Measurements from ENCODE around the gene HS1BP3. TPM values are rescaled to one million over a fixed set of nuclear protein-coding genes. Genes with fewer than 3 reads are reported as not detected.

The HS1BP3 gene
- polyA plus RNA-seq, 1 donor: 10.3 TPM

DNA sequence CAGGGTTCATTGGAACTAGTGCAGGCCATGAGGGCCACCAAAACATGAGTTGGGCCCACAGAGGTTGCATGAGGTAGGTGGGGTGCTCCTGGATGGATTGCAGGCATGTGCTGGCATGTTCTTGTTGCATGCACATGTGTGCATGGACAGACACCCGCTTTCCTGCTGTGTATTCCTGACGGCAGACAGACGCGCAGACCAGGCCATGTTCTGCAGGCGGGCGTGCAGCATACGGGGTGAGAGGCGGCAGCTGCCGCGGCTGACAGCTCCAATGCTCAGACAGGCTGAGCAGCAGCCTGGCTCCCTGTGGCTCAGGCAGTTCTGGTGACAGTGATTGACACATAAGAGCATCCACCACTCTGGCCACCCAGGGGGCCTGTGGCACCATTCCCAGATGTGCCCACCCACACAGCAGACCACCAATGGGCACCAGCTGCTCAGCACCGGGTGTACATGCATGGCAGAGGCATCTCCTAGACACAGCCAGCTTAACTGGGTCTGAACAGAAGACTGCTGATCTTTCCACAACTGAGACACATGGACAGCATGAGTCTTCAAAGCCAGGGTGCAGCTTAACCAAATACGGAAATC is 21.2 kb downstream of the HS1BP3 start:
- no peak for DNase-seq

DNA sequence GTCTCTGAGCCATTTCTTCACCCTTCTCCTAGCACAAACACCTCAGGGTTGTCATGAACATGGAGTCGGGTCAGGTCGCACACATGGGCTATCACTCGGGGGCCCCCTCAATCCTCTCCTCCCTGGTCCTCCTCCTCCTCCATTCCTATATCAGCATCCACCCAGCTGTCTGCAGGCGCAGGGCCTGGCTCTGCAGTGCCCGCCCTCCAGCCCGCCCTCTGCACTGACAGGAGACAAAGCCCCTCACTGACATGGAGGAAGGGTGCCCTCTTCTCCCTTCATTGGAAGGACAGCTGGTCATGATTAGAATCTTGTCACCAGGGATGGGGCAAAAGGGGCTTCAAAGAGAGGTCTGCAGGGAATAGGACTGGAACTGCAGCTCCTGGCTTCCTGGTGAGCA is 21.7 kb downstream of the HS1BP3 start:
- no peak for DNase-seq

DNA sequence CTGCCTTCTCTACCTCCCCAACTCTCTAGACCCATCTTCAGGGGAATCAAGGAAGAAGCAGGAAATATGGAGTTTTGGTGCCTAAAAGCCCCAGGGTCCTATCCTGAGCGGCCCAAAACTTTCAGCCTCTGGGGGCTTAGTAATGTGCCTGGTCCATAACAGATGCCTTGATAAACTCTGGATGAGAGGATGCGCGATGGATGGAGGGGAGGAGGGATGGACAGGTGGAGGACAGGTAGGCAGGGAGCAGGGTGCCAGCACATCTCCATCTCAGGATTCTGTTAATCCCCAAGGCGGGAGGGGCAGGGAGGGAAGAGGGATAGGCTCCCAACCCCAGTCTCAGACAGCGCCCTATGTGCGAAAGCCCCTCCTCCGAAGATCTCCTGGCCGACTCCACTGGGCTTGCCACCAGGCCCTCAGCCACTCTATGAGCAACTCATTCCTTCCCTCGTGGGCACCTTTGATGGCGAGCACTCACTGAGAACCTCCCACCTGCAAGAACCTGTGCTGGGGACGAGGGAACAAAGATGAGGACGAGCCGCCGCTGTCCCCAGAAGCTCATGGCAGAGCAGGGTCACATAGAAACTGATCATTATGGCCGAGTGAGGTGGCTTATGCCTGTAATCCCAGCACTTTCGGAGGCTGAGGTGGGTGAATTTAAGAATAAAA is 23.1 kb downstream of the HS1BP3 start:
- no peak for DNase-seq

DNA sequence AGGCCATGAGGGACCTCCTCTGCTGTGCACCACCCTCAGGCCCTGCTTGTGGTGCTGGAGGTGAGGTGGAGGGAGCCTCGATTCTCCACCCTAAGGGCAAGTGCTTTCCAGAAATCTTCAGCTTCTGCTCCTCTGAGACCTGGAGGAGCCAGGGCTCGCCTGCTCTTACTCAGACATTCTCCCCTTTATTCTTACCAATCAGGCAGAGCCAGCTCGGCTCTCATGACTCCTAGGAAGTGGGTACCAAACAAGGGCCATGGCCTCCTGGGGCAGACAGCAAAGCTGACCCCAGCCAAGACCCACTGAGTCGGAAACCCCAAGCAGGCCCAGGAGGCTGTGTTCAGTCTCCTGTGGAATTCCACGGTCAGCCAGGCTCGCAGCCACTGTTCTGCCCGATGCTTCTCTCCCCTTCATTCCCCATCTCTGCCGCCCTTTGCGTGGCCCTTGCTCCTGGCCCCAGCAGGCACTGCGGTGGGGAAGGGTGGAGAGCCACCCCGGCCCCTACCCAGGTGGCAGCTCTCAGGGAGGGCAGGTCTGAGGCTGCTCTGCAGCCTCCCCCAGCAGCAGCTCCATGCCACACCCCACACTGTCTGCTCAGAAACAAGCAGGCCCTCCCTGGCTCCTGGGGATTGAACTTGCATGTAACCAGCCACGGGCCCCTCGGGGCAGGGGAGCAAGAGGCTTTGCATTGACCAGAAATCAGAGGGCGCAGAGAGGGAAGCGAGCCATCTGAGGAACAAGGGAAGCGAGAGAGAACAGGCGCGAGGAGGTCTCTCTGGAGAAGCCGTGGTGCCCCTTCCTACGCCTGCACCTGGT is 24.0 kb downstream of the HS1BP3 start:
- DNase-seq: no peak

DNA sequence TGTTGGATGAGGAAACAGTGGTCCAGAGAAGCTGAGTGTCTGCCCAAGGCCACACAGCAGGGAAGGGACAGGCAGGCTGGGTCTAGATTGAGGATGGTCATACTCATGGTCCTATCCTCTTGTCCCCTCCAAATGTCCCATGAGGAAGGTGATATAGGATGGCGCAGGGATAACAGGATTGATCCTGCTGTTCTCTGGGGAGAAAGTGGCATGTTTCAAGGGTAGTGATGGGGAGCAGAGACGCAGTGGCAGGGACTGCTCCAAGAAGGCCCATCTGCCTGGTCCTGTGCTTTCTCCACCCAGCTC is 24.6 kb downstream of the HS1BP3 start:
- DNase-seq: no peak

DNA sequence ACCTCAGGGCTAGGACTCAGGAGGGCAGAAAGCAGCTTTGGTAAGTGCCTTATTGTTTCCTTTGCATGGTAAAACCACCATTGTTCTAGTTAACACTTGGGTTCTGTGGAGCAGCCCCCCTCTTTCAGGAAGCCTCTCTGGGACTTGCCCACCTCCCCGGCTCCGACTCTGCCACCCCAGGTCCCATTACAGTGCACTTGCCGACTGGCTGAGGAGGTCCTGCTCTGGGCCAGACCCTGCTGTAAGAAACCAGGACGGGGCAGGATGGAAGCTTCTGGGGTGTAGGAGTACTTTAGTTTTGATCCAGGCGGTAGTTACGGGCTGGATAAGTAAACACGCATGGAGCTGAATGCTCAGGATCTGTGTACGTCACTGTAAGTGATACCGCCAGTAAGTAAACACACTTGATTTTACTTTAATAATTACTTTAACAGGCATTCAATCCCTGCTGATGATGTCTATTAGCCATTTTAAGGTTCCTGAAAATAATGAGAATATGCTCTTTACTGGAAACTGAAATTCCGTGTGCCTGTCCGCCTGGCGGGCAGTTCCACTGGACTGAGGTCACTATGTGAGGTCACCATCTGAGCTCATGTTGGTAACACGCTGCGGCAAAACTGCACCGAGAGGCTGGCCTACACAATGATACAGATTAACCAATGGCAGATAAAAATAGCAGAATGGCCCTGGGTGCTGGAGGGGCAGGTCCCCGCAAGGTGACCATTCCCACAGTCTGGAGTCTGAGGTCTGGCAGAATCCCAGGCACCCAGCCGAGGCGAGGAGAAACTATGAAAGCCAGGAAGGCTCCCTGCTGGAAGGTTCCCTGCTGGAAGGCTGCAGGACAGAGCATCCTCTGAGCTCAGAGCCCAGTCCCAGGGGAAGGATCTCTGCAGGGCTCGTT is 25.2 kb downstream of the HS1BP3 start:
- no peak for DNase-seq

DNA sequence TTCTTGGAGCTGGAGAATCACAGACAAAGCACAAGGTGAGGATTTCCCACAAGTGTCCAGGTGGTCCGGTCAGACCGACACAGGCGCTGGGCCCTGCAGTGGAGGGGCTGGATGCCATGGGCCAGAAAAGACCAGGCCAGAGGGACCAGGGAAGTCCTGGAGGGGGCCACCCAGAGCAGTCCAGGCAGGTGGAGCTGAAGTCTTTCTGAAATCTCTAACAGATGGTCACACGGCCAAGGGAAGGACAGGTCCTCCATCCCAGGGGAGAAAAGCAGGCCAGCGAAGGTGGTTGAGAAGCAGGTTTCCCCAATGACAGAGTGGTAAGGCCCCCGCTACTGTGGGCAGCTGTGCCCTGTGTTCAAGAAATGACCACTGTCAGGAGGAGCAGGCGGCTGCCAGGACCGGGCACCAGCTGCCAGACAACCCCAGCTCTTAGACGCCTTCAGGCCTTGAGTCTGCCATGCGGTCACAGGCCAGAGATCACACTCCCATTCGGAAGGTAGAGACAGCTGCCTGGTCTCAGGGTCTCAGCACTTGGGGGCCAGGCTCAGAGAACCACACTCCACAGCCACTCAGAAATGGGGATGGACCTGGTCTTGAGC is 25.9 kb downstream of the HS1BP3 start:
- no peak for DNase-seq

DNA sequence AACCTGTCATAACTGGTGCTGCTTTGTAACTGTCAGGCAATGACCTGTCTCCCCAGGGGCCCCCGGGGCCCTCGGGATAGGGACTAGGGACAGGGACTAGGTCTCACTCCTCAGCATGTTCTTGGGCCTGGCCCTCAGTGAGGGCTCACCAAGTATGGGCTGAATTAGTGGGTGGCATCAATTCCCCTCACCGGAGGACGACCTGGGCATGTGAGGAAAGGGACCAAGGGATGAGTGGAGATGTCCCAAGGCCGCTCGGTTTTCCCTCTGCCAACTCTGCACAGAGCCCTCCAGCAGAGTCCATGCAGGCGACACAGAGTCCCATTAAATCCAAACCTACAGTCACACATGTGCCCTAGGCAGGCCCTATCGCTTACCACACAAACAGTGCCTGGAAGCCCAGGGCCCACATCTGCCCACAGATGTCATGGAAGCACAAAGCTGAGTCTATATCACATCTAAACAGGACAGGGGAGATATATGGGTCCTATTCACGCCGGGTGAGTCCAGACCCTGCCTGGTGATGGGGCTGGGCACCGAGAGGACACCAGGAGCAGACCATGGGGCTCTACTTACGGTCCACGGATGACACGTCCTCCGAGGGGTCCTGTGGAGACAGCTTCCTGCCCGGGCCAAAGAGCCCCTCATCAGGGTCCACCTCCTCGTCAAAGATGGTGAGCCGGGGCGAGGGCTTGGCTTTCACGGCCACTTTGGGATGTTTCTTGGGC is 26.6 kb downstream of the HS1BP3 start:
- DNase-seq: no peak

DNA sequence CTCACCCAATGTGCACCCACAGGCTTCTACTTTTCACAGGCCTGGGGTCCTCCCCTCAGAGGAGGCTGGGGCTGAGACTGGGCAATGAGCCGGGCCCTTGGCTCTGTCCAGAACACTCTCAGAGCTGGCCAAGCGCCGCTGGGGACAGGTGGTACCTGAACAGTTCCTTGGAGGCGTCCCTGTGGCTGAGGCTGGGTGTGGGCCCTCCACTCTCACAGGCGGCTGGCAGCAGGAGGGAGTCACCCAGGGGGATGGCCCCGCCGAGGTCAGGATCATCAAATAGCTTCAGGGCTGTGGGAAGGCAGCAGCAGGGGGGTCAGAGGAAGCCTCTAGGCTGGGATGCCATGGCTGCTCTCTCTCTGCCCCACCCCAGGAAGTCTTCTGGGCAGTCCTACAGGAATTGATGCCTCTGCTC is 27.1 kb downstream of the HS1BP3 start:
- no peak for DNase-seq

DNA sequence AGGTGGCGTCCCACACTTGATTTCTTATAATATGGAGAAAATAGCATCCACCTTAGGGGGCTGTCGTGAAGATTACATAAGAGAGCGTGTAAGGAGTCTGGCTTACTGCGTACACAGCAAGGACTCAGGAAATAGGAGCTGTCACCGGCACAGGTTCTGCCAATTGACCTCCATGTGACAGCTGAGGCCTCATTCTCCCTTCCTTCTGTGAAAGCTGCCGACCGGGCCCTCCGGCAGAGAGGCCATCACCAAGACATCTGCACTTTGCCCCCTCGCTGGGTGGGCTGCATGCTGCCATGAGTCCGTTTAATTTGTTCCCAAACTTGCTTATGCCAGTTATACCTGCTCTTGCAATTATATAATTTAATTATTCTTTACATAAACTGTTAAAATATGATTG is 27.7 kb downstream of the HS1BP3 start:
- no peak for DNase-seq

DNA sequence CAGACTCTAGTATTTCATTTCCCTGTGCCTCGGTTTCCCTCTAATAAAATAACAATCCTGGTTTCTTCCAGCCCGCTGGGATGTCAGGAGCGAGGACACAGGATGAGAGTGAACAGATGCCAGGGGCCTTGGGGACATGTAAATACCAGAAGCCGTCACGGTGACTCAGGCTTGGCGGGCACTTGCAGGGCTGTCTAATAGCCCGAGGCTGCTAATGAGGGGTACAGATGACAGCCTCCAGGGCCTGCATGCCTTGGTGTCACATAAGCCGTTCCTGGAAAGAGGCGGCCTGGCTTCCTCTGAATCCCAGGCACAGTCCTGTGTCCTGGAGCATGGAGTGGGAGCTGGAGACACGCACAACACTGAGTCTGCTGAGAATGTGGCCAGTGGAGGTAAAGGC is 28.2 kb downstream of the HS1BP3 start:
- no peak for DNase-seq

DNA sequence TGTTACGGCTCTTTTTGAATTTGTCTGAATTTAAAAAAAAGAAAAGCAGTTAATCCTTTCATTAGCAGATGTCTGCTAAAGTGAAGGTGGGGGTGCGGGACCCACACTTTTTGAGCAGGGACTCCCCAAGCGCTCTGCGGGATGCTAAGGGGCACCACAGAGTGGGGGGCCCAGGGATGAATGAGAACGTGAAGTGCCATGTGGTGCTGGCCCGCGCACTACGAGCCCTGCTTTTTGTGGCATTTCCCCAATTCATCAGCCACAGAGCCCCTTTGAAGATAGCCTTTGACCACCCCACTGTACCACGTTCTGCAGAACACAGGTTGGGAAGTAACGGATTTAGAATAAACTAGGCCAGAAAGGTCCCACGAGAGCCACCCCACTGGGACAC is 28.6 kb downstream of the HS1BP3 start:
- no peak for DNase-seq

DNA sequence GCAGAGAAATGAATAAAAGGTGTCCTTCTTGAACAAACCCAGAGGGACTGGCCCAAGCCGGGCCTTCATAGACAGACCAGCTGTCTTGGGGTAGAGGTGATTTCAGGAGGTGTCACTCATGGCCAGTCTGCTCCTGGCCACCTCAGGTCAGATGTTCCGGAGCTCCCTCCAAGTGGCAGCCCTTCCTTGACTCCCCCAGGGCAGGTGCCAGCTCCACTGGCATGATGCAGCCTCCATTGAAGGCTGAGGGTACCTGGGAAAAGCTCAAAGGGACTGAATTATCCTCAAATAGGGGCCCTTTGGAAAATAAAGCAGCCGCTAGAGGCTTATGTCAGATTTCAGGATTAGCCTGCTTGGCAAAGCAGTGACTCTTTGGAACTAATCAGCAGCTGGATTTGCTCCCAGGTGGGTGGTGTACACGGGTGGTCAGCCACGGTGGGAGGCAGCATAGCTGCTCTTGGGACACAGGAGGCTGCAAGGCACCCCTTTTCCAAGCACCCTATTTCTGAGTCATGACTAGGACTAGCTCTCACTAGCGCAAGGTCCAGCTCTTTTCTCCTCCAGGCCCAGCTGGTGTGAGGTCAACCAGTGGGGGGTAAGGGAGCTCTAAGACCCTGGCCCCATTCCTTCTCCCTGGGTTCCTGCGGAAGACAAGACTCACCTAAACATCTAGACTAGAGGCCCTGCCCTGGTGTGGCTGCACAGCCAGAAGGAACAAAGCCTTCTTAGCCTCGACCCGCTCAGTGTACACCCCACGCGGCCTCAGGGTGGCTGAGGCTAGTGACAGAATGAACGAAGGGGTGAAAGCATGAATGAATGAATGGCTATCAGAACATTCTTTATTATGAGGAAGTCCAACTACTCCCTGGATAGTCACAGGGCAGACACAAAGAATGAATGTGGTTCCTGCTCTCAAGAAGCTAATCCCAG is 29.3 kb downstream of the HS1BP3 start:
- no peak for DNase-seq

DNA sequence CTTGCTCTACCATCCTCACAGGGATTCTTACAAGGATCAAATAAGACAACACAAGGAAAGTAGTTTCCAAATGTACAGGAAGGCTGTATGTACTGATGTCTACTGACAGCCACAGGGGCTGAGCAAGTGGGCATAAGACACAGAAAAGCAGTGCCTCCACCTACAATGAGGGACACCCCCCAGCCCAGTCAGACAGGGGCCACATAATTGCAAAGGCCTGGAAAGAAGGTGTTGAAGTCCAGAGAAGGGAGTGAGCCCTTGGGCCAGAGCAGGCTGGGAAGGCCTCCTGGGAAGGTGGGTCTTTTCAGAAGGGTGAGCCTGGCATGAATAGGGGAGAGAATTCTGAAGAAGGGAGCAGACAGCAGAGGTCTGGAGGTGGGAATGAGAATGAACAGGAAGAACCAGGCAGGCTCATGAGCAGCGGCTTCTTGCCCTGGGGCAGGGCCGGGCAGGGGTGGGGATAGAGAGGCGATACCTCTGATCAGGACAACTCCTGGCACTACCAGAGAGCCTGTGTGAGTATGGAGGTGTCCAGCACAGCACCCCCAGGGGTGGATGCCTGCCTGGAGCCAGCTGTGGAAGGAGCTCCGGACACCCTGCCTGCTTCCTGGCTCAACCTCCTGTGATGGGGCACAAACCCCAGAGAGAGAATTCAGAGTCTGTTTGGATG is 30.1 kb downstream of the HS1BP3 start:
- DNase-seq: no peak

DNA sequence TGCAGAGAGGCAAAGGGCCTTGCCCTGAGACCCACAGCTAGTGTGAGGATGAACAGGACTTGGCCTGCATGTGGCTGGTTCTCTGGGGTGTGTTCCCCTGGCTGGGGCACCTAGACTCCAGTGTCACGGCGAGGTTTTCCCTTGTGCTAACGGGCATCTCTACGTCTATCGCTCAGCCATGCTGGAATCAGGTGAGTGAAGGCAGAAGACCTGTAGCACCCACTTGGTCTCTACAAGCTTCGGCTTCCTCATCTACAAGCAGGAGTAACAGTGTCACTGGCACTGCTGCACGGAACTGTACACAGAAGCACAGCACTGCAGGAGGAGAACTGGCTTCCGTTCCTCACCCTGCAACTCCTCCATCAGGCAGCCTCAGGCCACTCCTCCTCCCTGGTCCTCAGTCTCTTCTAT is 30.6 kb downstream of the HS1BP3 start:
- no peak for DNase-seq

DNA sequence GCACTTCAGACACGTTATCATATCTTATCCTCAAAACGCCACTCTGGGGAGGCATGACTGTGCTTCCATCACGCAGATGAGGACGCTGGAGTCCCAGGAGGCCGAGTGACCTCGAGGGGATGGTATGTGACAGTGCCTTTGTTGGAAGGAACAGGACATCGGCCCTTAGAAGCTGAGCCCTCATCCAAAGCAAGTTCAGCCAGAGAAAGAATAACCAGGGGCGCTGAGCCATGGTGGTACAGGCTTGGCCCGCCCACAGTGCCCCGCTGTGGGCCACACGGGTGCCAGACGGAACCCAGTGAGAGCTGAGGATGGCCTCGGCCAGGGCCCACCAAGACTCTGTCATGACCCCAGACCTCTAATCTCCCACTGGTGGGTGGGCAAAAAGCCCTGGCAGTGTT is 31.3 kb downstream of the HS1BP3 start:
- DNase-seq: no peak

DNA sequence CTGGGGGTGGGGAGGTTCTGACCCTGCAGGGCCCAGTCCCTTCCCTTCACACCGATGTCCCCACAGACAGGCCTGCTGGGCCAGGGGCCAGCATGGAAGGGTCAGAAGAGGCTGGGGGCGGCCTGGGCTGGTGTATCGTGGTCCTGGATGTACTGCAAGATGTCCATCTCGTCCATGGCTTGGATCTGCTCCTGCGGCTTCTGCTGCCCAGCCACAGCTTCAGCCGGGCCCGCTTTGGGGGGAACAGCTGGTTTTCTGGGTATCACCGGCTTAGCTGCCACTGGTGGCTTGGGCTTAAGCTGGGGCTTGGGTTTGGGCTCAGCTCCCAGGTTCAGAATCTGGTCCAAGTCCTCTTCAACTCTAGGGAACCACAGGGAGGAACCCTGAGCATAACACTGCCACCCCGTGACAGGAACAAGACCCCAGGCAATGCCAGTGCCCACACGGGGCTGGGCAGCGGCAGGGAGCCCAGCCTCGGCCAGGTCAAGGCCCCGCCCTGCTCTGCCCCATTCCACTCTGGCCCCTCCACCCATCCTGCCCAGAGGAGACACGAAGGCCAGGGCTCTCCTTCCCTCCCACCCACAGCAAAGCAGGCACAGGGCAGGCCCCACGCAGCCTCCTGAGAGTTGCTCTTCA is 31.9 kb downstream of the HS1BP3 start:
- no peak for DNase-seq

DNA sequence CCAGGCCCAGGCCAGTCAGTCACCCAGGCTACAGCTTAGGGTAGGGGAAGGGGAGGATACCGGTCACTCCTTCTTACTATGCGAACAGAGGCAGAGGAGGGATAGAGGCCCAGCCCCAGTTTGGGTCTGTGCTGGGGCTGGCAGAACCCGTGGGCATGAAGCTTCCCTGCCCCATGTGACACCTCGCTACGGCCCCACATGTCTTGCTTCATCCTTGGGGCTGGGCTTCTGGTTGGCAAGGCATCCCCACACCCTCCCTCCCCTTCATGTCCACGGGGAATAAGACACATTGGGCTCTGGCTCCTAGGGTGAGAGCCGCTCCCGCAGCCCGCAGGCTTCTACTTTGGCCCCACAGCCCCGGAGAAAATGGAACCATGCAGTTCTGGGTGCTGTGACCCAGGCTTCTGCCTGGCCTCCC is 32.4 kb downstream of the HS1BP3 start:
- no peak for DNase-seq

DNA sequence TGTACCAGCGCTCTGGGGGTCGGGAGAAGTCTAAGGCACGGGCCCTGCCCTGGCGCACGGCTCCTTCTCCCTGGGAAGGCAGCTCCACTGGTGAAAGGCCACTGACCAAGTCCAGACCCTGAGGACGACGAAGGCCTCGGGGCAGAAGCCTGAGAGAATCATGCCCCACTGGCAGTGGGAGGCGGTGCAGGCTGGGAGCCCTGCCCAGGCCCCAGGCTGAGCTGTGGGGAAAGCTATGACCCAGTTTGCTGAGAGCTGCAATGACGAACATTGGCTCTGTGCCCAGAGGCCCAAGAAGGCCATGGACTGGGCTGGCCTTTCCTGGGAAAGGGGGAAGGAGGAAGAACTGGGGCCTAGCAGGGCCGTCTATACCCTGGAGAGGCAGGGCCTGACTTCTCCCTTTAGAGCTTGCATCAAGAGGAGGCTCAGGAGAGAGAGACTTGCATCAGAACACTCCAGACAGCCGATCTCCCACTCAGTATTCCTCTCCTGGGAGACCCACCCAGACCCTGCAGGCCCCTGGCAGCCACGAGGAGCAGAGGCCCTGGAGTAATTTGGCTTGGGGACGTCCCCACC is 32.9 kb downstream of the HS1BP3 start:
- DNase-seq: peak; percentile 94

All from hindlimb muscle (tissue), 1 donor.